ENCODE data around the gene REX1BD.

DNA sequence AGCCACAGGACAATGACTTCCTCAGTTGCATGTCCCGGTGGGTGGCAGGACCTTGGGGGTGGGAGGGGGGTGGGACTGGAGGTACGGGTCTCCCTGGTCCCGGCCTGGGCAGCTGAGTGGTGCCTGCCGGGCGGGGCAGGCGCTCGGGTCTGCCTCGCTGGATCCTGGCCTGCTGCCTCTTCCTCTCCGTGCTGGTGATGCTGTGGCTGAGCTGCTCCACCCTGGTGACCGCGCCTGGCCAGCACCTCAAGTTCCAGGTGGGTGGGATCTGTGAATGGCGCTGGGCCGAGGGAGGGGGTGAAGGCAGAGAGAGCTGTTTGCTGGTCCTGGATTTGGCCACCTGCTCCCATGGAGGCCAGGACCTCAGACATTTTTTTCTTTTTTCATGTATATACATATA is 29.6 kb downstream of the REX1BD start:
- TF ChIP-seq, protein P1, sequence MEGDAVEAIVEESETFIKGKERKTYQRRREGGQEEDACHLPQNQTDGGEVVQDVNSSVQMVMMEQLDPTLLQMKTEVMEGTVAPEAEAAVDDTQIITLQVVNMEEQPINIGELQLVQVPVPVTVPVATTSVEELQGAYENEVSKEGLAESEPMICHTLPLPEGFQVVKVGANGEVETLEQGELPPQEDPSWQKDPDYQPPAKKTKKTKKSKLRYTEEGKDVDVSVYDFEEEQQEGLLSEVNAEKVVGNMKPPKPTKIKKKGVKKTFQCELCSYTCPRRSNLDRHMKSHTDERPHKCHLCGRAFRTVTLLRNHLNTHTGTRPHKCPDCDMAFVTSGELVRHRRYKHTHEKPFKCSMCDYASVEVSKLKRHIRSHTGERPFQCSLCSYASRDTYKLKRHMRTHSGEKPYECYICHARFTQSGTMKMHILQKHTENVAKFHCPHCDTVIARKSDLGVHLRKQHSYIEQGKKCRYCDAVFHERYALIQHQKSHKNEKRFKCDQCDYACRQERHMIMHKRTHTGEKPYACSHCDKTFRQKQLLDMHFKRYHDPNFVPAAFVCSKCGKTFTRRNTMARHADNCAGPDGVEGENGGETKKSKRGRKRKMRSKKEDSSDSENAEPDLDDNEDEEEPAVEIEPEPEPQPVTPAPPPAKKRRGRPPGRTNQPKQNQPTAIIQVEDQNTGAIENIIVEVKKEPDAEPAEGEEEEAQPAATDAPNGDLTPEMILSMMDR (IDR thresholded peaks at IDR 0.05; ENCODE audit: insufficient read depth, low read length, poor library complexity, severe bottlenecking) = no peak
- TF ChIP-seq EZH2phosphoT487 (conservative IDR thresholded peaks at IDR 0.05; ENCODE audit: low read length) = no peak
